DOHH2 (cell line): ENCODE data around the gene SCRN2.

Experiments used
- EZH2phosphoT487 ChIP-seq: fragments of 200-600 bp; sonication (generic); IDR thresholded peaks from 2 replicates; pipeline ENCODE4 v1.6.1; 2017; ENCODE audit warnings: borderline replicate concordance, mild to moderate bottlenecking, antibody characterized with exemption, low read length, moderate library complexity, mixed read lengths
- TF ChIP-seq, protein P1 (sequence below): fragments of 200-600 bp; sonication (generic); IDR thresholded peaks from one replicate; pipeline ENCODE4 v1.5.1; 2014; ENCODE audit warnings: antibody characterized with exemption, mild to moderate bottlenecking, low read depth, low read length; ENCODE audit not compliant: poor library complexity, severe bottlenecking

DNA sequence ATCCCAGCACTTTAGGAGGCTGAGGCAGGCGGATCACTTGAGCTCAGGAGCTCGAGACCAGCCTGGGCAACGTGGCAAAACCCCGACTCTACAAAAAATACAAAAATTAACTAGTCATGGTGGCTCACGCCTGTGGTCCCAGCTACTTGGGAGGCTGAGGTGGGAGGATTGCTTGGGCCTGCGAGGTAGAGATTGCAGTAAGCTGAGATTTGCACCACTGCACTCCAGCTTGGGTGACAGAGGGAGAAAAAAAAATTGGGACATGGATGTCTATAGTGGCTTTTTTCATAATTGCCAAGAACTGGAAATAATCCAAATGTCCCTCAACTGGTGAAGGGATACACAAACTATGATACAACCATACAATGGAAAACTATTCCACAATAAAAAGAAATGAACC, 48.1 kb downstream of the SCRN2 start:
- no peak for TF ChIP-seq EZH2phosphoT487
- TF ChIP-seq, protein P1, sequence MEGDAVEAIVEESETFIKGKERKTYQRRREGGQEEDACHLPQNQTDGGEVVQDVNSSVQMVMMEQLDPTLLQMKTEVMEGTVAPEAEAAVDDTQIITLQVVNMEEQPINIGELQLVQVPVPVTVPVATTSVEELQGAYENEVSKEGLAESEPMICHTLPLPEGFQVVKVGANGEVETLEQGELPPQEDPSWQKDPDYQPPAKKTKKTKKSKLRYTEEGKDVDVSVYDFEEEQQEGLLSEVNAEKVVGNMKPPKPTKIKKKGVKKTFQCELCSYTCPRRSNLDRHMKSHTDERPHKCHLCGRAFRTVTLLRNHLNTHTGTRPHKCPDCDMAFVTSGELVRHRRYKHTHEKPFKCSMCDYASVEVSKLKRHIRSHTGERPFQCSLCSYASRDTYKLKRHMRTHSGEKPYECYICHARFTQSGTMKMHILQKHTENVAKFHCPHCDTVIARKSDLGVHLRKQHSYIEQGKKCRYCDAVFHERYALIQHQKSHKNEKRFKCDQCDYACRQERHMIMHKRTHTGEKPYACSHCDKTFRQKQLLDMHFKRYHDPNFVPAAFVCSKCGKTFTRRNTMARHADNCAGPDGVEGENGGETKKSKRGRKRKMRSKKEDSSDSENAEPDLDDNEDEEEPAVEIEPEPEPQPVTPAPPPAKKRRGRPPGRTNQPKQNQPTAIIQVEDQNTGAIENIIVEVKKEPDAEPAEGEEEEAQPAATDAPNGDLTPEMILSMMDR = no peak
